ENCODE results near the gene WDR73.
A peak's percentile ranks its signal among the peaks of the same experiment; 100 is the strongest.

WDR73 gene

GRCh38 chr15:84609818-84610525 is 44.1 kb downstream of the WDR73 start:
- no peak for DNase-seq

DNA sequence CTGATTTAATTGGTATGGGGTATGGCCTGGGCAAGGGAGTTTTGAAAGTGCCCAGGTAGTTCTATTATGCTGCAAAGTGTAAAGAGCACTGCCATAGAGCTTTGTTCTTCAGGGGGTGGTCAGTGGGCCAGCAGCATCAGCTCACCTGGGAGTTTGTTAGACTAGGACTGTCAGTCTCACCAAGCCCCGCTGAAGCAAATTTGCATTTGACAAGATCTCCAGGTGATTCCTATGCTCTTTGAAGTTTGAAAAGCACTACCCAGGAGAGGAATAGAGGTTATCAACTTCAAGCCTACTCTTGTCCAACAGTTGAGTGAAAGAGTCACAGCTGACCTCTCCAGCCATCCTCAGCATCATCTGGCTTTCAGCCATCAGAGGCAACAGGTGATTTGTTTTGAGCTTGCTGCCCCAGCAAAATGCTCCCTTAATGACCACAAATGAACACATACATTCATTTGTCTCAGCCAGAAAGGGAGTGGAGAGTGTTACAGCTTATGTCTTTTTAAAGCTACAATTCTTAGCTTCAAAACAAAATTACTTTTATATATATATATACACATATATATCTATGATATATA is 45.3 kb downstream of the WDR73 start:
- no peak for DNase-seq

- no peak for DNase-seq
Measured at GRCh38 chr15:84606653-84607120, 47.4 kb downstream of the WDR73 start.

GRCh38 chr15:84605554-84605882 is 48.6 kb downstream of the WDR73 start:
- no peak for DNase-seq

DNA sequence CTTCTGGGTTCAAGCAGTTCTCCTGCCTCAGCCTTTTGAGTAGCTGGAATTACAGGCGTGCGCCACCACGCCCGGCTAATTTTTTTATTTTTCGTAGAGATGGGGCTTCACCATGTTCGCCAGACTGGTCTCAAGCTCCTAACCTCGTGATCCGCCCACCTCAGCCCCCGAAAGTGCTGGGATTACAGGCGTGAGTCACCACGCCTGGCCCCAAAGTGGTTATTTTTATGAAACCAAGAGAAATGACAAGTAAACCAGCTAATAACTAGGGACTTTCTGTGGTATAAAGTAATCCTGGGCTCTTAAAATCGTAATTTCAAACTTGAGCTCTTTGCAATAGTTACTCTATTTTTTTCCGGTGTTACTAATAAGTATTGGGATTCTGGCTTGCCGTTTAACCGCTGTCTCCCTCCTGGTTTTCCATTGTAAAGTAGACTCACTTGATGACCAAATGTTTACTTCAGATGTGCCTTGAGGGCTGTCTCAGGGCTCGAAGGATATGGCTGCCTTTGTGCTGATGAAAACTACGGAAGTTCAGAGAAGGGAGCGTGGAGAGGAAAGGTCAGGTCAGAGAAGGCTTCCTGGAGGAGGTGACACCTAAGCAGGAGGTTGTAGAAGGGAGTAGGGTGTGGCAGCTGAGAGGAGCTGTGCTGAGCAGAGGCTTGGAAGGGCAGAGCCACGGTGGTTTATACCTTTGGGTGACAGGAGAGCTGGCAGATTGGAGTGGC is 49.1 kb downstream of the WDR73 start:
- DNase-seq = no peak

GRCh38 chr15:84603630-84604379 is 50.3 kb downstream of the WDR73 start:
- DNase-seq = no peak

DNA sequence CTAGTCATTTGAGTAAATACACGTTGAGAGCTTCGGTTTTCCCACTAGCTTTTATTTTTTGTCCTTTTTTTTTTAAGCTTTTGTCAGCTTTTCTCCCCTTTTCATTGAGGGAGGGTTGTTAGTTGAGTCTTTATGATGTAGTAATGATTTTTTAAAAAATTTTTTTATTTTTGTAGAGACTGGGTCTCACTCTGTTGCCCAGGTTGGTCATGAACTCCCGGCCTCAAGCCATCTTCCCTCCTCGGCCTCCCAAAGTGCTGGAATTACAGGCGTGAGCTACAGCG is 52.6 kb downstream of the WDR73 start:
- no peak for DNase-seq

DNA sequence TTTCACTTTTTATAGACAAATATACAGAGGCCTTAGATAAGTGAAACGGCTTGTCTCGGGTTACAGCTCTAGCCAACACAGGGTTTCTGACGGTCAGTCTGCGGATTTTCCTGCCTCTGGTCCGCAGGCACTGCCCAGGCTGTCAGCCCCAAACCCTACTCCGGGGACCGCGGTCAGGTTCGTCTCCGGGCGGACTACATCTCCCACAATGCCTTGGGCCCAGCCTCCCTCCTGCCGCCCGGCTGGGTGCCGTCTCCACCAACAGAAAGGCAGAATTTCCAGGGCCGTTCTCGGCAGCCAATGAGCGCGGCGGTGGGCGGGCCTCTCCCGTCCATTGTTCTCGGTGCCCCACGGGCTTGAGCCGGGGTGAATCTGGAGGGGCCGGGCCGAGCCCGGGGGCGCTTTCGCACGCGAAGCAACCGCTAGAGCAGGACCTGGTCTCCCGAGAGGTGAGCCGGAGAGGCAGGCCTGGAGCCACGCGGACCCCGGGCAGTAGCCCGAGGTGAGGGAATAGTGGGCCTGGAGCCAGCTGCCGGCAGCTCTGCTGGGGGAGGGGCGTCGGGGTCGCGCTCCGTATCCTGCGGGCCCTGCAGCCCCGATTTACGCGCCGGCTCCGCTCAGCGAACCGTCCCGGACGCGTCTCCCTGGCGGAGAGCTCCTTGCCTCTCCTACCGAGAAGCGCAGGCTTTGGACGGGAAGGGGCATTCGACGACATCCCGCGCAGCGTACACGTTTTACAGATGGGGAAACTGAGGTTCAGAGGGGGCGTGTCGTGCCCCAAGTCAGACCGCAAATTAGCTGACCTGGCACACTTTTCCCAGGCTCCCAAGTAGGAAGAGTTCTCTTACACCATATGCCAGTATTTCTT is 53.2 kb downstream of the WDR73 start, which contains the start of gene ZSCAN2:
ZSCAN2 (plus strand) TSS at position 323 of the 868 bp plus-strand sequence. CDS start 2,919 bp downstream, outside the sequence.
- DNase-seq = peak; percentile 95 to 96

- DNase-seq = peak; percentile 91 to 93
Measured at GRCh38 chr15:84600331-84600686, 53.8 kb downstream of the WDR73 start.

DNA sequence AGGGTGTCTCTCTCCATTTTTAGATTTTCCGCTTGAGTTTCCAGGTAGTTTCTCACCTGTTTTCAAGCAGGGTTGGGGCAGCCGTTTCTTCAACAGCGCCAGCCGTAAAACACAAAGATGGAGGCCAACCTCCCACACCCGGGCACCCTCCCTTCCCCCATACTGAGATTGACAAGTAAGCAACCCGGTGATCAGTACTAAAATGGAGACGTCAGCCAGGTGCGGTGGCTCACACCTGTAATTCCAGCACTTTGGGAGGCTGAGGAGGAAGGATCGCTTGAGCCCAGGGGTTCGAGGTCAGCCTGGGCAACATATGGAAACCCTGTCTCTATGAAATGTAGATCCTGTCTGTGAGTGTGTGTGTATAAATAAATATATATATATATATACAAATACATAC is 54.2 kb downstream of the WDR73 start:
- no peak for DNase-seq

- peak; percentile 18 to 42 for DNase-seq
Measured at GRCh38 chr15:84598993-84599392, 55.1 kb downstream of the WDR73 start.

DNA sequence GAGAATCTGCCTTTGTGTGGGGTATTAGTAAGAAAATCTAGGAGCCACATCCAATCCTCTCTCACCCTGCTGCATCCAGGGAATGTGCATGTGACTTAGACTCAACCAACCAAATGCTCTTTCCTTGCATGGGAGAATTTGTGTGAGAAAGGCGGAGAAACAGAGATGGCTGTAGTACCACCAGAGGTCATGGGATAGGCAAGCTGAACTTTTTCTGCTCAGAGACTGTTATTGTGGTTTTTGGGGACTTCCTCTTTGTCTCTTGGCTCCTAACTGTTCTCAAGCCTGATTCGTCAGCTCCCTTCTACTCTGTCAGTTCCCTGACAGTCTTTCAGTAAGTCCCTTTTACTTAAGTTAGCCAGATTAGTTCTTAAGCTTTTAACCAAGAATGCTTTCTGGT is 55.8 kb downstream of the WDR73 start:
- peak; percentile 90 to 93 for DNase-seq

- DNase-seq = peak in 1 of 2 donors; percentile 48
Measured at GRCh38 chr15:84597296-84597695, 56.8 kb downstream of the WDR73 start.

DNA sequence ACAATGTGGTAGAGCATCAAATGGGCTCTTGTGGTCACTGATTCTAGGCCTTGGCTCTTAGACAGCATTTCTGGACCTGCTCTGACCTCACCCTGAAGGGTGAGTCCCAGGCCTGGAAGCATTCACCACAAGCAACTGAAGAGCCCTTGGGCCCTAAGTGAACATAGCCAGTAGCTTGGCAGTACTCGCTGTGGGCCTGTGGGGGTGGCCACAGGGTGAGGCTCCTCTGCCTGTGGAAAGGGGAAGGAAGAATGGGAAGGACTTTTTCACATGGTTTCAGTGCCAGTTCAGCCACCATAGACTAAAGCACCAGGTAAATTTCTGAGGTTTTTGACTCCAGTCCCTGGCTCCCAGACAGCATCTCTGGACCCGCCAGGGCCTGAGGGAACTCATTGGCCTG is 58.4 kb downstream of the WDR73 start:
- DNase-seq = peak; percentile 77 to 80

DNA sequence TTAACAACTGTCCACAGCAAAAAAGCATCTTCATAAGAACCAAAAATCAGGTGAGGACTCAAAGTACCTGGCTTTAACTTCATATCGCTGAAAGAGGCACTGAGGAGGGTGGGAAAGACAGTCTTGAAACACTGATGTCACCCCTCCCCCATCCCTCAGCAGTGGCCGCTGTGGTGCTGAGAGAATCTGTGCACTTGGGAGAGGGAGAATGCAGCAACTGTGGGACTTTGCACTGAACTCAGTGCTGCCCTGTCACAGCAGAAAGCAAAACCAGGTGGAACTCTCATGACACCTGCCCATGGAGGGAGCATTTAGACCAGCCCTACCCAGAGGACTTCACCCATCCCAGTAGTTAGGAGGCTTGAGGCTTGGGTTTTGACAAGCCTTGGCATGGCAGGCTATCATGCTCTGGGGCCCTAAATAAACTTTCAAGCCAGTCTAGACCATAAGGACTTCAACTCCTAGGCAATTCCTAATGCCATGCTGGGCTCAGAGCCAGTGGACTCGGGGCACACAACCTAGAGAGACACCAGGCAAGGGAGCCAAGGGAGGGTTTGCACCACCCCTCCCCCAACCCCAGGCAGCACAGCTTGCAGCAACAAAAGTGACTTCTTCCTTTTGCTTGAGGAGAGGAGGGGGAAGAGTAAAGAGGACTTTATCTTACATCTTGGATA is 59.3 kb downstream of the WDR73 start:
- DNase-seq = peak; percentile 9 to 16

- DNase-seq = no peak
Measured at GRCh38 chr15:84591815-84592214, 62.3 kb downstream of the WDR73 start.

DNA sequence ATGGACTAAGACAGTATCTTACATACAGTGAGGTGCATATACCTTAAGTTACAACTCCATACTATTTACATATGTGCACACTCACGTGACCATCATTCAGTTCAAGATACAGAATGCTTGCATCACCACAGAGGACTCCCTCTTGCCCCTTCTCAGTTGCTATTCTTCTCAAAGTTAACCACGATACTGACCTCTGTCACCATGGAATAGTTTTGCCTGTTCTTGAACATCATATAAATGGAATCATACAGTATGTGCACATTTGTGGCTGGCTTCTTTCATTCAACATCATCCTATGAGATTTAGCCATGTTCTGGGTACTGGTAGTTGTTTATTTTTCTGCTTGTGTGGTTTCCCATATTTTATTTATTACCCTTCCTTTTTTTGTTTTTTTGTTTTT is 63.7 kb downstream of the WDR73 start:
- DNase-seq = no peak

All from inflammatory macrophage (primary cell).